ENCODE data around the gene CLDN34.

Gene CLDN34

DNA sequence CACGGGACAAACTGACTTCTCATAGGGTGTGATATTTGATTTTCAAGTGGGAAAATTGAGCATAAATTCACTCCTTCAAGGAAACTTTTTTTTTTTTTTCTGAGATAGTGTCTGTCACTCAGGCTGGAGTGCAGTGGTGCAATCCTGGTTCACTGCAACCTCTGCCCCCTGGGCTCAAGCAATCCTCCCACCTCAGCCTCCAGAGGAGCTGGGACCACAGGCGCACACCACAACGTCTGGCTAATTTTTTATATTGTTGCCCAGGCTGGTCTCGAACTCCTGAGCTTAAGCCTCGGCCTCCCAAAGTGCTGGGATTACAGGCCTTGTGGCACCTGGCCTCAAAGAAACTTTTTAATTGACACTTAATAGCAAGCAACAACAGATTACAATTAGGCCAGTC, 13.8 kb downstream of the CLDN34 start:
- no peak for DNase-seq (ENCODE audit: low read depth)

GRCh38 chrX:9983441-9983840, 16.3 kb downstream of the CLDN34 start:
- DNase-seq (ENCODE audit: low read depth), result no peak

GRCh38 chrX:9983846-9984245, 16.7 kb downstream of the CLDN34 start:
- no peak for DNase-seq (ENCODE audit: low read depth)

DNA sequence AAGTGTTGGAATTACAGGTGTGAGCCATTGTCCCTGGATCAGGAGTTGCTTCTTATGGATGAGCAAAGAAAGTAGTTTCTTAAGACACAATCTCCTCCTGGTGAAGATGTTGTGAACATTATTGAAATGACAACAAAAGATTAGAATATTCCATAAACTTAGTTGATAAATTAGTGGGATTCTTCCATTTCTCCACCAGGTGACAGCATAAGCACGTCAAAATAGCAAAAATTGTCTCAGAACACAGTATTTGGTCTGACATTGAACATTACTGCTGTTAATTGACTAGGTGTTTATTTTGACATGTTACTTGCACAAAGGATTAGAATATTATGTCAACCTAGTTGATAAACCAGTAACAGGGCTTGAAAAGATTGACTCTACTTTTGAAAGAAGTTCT, 21.6 kb downstream of the CLDN34 start:
- no peak for DNase-seq (ENCODE audit: low read depth)

DNA sequence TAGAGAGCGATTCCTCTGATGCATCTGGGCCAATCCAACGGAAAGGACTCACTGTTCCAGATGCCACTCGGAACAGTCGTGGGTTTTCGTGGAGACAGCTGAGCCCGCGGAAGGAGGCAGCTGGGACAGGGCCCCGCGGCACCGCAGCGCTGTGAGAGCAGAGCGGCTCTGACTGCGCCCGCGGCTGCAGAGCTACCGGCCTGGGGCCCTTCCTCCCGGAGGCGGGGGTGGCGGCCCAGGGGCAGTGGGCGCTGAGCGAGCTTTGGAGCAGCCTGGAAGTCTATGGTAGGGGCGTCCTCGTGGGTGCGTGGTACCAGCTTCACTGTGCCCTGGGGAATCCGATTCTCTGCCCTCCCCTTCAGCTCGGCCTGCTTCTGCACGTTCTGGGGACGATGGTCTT, 24.9 kb downstream of the CLDN34 start:
- no peak for DNase-seq (ENCODE audit: low read depth)

- DNase-seq (ENCODE audit: low read depth), result no peak
These were observed 25.6 kb downstream of the CLDN34 start for GRCh38 chrX:9992724-9993123.

DNA sequence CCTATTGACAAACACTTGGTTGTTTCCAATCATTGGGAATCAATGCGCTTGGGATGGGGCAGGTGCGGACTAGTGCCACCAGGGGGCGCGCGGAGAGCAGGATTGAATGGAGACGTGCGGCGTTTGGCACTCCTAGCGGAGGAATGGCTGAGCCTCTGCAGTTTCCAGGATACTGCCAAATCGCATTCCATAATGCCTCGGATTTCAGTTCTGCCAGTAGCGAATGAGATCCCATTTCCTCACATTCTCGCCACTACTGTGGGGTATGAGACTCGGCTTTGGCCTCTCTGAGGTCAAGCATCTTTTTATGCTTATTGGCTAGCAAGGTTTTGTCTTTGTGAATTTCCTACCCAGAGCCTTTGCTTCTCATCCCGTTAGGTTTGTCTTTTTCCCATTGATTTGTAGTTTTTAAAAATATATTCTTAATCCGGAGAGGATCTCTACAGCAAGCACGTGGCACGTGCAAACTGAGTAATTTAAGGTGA, 28.7 kb downstream of the CLDN34 start:
- DNase-seq (ENCODE audit: low read depth), result peak; percentile 72

GRCh38 chrX:9997041-9997440, 29.9 kb downstream of the CLDN34 start:
- no peak for DNase-seq (ENCODE audit: low read depth)

DNA sequence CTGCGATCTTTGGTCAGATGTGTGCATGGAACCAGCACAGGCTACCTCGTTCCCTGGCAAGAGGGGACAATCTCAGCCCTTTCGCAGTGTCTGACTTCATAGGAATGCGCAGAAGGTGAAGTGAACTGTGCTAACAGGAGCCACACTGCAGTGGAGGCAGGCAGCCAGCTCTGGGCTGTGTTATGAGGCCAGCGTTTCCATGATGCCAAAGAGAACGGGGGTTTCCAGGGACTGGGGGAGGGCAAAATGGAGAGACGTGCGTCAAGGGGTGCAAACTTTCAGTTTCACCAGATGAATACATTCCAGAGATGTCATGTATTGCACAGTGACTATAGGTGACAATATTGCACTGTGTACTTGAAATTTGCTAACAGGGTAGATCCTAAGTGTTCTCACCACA, 30.4 kb downstream of the CLDN34 start:
- no peak for DNase-seq (ENCODE audit: low read depth)

DNA sequence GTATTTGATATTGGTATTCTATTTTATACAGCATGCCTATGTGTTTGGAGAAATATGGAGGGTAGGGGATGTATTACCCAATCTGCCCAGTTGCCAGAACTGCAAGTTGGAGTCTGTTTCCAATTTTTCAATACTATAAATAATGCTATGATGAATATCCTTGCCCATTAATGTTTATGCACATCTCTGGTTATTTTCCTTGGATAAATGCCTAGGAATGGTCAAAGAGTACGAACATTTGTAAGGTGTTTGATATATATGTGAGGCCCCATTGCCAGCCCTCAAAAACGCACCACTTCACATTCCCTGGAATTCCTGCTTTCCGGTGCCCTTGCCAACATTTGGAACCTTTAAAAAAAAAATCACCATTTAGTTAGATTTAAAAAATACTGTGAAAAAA, 34.3 kb downstream of the CLDN34 start:
- no peak for DNase-seq (ENCODE audit: low read depth)

GRCh38 chrX:10004832-10005475, 37.8 kb downstream of the CLDN34 start:
- DNase-seq (ENCODE audit: low read depth), result no peak

DNA sequence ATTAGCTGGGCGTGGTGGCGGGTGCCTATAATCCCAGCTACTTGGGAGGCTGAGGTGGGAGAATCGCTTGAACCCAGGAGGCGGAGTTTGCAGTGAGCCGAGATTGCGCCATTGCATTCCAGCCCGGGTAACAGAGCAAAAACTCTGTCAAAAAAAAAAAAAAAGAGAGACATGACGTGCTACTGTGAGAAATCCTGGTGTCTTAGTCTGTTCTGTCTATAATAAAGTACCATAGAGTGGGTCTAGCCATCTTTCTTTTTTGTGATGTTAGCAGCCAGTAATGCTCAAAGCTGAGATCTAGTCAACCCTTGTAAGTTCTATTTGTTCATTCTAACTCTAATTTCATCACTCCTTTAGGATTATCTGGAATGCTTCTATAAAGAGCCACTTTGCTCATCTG, 38.9 kb downstream of the CLDN34 start:
- DNase-seq (ENCODE audit: low read depth), result no peak

GRCh38 chrX:10006770-10007169, 39.6 kb downstream of the CLDN34 start:
- DNase-seq (ENCODE audit: low read depth), result no peak

DNA sequence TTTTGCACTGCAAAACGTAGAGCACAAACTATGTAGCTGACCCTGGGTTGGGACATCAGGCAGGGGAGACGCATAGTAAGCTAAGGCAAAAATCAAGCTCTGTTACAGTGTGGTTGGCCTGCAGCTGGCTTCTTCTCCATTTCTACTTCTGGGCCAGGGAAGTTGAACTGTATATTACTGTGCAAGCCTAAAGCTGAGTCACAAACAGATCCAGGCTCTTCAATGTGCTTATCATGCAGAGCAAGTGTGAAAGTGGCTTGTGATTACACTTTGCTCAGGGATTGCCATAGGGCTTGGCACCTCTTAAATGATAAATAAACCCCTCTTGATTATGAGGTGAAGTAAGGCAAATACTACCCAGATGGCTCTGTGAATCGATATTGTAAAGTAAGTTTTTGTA, 40.5 kb downstream of the CLDN34 start:
- no peak for DNase-seq (ENCODE audit: low read depth)

- no peak for DNase-seq (ENCODE audit: low read depth)
These were observed 41.4 kb downstream of the CLDN34 start for GRCh38 chrX:10008483-10009056.

GRCh38 chrX:10009741-10010140, 42.6 kb downstream of the CLDN34 start:
- DNase-seq (ENCODE audit: low read depth), result no peak

DNA sequence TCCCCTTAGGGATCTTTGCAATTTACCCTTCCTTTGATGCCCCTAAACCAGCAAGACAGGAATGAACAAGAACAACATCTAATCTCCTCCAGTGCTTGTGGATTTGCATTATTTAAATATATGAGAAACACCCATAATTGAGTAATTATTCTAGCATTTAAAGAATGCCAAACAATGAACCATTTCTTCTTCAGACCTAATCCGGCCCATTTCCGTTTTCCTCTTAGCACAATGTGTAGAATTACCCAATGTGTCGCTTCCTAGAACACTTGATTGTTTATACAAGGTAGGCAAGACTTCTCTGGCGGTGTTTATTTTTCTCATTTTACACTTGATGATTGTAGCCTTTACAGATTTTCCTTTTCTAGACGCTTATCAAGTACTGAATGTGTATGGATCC, 43.5 kb downstream of the CLDN34 start:
- no peak for DNase-seq (ENCODE audit: low read depth)

GRCh38 chrX:10011261-10011931, 44.2 kb downstream of the CLDN34 start:
- DNase-seq (ENCODE audit: low read depth), result no peak

DNA sequence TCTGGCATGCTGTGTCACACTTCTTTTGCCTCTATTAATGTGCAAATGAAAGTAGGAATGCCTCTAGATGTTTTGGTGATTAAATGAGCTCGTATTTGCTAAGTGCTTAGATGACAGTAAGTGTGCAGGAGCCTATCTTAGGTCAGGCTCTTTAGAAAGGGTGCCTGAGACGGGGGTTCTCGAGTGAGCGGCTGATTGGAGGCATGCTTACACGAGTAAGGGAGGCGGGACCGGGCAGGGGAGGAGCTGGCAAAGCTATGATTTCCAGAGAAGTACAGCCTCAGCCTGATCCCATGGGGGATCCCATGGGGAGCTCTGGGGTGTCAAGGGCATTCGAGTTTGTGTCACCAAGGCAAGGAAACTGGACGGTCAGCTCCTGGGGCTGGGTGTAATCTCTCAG, 44.8 kb downstream of the CLDN34 start:
- DNase-seq (ENCODE audit: low read depth), result no peak

- peak; percentile 65 for DNase-seq (ENCODE audit: low read depth)
These were observed 47.5 kb downstream of the CLDN34 start for GRCh38 chrX:10014462-10015354.

GRCh38 chrX:10015355-10015722, 48.2 kb downstream of the CLDN34 start:
- DNase-seq (ENCODE audit: low read depth), result no peak

- DNase-seq (ENCODE audit: low read depth), result no peak
These were observed 48.8 kb downstream of the CLDN34 start for GRCh38 chrX:10015723-10016518.
